HG03025 (cell line): Measurements from ENCODE around the gene TBC1D30.

Experiments used
- ATAC-seq: cut with Tn5 transposase; IDR thresholded peaks from one replicate; pipeline ENCODE4 v1.9.1; 2021; ENCODE audit warnings: mild to moderate bottlenecking, moderate library complexity; ENCODE audit not compliant: unreplicated experiment, low FRiP score

Gene TBC1D30

DNA sequence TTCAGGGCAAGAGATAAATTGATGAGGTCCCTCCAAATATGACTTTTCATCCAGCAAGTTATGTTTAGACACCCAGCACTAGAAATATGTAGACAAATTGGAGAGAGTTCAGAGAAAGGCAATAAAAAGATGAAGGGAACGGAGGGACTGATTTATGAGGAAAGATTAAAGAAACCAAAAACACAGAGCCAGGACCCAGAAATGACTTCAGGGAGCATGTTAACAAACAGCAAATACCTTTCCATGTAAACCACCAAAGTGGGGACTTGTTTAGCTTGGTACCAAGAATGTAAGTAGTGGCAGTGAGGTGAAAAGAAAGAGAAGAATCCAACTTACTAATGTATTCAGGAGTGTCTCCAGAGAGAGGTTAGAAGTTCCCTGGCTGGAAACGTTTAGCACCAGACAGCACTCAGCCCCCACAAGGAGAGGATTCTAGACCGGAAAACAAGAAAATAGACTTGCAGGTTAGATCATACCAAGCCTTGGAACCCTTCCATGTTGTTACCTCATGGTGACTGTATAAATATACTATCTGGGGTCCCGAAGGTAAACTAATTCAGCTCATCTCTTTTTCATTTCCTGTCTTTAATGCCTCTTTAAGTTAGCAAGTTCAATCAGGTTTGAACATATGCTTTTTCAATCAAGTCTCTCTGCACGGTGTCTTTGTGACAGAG lies 79.2 kb downstream of the TBC1D30 start:
- ATAC-seq: no peak

DNA sequence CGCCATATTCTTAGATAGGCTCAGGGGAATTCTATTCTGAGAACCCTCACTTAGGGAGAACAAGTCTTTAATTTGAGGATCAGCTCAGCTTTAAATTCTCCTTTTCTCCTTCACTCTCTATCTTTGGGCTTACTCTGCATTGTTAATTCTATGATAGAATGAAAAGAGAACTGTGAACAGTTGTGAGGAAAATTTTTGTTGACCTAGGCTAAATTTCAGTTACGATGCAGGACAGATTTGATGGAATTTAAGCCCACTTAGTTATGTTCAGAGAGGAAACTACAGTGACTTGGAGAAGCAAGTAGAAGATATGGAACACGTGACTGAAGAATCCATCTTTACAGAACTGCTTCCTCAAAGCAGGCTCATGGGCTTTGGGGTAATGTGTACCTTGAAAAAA lies 82.7 kb downstream of the TBC1D30 start:
- no peak for ATAC-seq

DNA sequence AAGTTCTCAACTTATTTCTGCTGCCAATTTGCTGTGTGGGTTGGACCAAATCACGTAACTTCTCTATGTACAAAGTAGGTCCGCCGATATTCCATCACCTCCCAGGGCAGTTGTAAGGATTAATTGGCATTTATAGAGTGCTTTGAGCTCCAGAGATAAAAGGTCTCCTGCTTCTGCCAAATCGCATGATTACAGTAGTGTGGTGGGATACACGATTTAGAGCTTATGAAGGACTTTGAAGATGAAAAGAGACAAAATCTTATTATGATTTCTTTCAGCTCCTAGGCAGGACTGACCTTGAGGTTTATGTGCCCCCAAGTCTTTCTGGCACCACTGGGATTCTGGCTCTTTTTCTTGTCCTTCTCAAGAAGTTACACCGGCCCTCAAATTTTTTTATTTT lies 84.7 kb downstream of the TBC1D30 start:
- ATAC-seq: no peak

DNA sequence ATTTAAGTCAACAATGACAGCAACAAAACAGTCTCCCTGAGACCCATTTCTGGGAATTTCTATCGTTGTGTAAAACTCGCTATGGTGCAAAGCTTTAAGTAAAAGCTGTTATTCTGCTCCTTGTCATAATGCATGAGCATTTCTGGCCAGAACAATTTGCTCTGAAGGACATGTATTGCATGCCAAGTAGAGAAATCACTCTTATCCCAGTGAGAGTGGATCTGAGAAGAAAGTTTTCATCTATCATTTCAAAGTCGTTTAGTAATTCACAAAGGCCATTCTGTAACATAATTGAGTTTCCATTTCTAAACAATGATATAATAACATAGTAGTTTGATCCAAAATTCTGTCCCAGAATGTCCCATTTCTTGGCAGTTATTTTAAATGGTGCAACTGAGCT lies 86.6 kb downstream of the TBC1D30 start:
- no peak for ATAC-seq

DNA sequence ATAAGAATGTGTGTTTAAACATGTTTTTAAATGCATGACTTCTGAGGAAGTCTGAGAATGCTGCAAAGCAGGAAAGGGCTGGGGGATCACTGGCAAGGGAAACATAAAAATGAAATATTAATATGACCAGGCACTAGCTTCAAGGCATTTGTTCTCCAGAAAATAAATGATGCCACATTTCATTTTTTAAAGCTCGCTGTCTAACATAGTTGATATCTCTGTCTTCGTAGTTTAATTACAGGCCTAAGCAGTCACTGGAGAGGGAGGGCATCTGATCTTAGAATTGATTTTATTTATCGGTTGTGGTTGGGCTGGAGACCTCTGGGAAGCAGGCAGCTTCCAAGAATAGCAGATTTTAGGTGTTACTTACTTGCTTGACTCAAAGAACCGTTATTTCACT lies 87.5 kb downstream of the TBC1D30 start:
- ATAC-seq: no peak

DNA sequence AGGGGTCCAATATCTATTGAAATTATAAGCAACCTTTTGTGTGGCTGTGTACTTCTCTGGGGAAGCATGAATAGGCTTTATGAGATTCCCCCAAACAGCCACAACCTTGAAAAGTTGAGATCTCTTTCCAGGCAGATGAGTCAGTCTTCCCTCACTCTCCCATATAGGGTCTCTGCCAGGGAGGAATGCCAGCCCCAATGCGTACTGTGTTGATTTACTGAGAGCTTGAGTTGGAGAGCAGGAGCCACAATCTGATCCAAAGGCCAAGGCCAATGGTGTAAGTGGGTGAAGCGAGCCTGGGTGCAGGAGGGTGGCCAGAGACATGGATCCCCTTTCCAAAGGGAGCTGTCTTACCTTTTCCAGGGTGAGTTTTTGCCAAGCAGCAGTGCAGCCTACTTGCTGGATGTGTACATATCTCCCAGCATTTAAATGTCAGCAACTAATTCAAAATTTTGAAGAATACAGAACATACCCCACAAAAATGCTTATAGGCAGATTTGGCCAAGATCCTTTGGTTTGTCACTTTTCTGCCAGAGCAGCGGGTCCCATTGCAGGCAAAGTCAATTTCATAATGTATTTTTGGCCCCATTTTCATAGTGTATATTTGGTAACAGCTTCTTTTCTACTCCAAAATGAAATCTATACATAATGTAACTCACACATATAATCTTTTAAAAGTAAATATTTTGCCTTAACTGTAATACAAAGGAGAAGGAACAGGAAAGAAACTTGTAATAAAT lies 88.2 kb downstream of the TBC1D30 start:
- ATAC-seq: no peak

DNA sequence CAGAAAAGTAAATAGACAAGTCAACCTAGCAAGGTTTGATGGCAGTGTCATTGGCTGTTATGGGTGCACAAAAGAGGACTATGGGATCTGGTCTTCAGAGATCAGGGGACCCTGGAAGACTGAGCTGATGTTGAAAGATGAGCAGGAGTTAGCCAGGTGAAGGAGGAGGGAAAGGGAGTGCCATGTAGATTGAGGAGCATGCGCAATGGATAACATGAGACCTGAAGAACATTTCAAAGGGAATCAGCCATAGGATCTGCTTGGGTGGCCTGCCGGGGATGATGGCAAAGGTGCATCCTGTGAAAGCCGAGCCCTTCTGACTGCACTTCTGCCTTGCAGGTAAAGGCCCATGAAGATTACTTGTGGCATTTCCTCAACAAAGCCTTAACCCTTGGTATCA lies 90.8 kb downstream of the TBC1D30 start:
- no peak for ATAC-seq

DNA sequence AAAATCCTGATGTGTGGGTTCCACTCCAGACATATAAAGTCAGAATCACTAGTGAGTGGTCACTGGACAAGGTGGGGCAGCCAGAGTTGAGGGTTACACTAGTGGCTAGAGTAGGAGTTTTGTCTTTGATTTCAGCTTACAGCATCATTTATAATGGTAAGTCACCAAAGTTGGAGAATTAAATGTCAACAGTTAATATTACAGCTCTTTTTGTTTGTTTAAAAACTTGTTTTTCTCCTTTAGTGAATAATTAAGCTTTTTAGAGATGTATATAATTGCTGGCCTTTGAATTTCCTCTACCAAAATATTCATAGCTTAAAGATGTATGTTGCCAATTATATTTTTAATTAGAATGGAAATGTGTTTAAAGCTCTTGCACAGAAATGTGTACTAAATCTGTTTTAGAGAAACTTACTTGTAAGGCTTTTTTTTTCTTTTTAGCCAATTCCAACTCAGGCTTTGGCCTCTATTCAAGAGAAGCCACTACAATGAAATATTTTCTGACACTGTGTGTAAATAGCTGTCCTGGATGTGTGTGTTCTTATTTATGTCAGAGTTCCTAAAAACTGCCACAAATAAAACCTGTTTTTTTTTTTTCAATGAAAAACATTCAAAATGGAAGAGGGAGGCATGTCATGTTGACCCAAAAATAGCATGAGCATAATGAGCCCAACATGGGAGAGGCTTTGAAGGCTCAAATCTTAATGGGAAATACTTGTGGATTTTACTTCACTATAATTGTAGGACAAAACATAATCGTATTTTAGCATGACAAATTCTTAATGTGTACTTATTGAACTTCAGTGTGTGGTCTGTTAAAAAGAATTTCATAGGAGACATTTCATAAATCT lies 92.2 kb downstream of the TBC1D30 start:
- ATAC-seq: no peak

DNA sequence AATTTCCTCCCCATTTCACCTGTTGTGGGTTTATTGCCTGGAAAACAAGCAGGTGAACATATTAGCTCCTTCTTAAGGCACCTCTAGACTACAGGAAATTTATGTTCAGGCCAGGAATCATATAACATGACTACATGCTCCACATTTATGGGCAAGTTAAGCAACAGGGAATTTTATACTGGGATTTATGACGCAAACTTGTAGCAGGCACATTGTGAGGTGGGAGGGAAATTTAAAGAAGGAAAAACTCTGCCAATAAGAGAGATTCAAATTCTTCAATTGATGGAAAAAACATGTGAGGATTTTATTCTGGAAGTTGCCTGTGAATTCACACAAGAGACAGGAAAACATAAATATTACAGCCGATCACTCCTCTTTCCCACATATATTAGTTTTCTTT lies 93.9 kb downstream of the TBC1D30 start:
- no peak for ATAC-seq

DNA sequence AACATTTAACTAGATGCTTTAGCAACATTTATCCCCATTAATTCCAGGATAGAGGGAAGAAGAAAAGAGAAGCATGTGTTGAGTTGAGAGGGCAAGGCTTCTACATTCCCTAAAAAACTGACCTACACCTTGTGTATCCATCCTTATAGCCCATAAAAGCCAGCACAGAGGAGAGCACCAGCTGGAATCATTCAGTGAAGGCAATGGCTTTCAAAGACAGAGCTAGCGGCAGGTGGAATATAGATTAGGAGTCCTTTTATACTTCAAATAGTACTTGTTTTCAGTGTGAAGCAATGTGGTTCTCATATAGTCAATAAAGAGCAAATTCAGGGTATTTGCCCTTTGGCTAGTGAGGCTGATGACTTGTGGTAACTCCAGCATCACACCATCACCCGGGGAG lies 94.4 kb downstream of the TBC1D30 start:
- ATAC-seq: no peak

DNA sequence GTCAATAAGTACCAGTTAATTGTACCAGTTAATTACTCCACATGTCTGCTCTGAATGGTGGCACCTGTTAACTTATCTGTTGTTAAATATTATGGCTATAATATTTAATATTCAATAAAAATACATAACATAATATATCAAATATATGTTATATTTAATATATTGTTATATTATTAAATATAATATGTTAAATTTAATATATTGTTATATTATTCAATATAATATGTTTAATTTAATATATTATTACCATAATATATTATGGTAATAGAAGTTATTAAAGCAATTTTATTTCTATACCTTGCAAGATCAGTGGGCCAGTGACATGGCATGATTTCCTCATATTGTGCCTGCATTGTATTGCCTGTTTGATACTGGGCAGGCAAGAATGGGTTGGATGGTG lies 98.4 kb downstream of the TBC1D30 start:
- ATAC-seq: no peak

DNA sequence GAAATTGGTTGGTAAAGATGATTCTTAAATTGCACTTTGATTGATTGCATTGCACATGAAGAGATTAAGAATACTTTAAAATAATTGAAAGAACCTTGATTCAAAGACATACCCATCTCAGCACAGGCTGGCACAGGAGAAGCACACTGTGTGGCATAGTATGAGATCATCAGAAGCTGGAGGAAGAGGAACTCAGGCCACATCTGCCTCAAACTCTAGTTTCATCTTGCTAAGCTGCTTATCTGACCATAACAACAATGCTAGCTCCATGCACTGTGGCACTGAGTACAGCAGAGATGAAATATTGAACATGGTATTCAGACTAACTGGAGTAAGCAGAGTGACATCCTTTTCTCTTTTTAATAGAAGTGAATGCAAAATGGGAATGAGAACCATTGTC lies 99.1 kb downstream of the TBC1D30 start:
- ATAC-seq: no peak
